Measurements from ENCODE around the gene CLCA2. TPM values are rescaled to one million over a fixed set of nuclear protein-coding genes. Genes with fewer than 3 reads are reported as not detected.

Gene CLCA2
- total and polyA plus RNA-seq, 2 of the 8 experiments (the other 6 are each of a cell fraction or from before 2014, with no cell fraction given): not detected

GRCh38 chr1:86423873-86424272 is at the start of gene CLCA2 (continued):
- TF ChIP-seq TAF1 (IDR thresholded peaks at IDR 0.05; ENCODE audit: low read depth, low read length) (no peak), BCL11A (IDR thresholded peaks at IDR 0.05; ENCODE audit: low read depth in 2 of 2, low read length in 2 of 2) (no peak), SP4 (IDR thresholded peaks at IDR 0.05; ENCODE audit: low read length) (no peak), EZH2 (IDR thresholded peaks at IDR 0.05; ENCODE audit: low read depth, low read length, severe bottlenecking) (no peak), KDM4A (IDR thresholded peaks at IDR 0.05; ENCODE audit: low read depth, low read length, severe bottlenecking) (no peak), RAD21 (IDR thresholded peaks at IDR 0.05 in 1 of 2, conservative IDR thresholded peaks at IDR 0.05 in 1 of 2; ENCODE audit: low read depth in 2 of 2, low read length in 2 of 2) (no peak), EP300 (IDR thresholded peaks at IDR 0.05; ENCODE audit: borderline replicate concordance in 1 of 2, low read depth in 2 of 2, low read length in 2 of 2) (no peak), RNF2 (IDR thresholded peaks at IDR 0.05; ENCODE audit: borderline replicate concordance, low read depth, low read length, missing control alignments, poor library complexity, severe bottlenecking) (no peak)

Data from H1 (cell line).